ENCODE results near the gene YIPF3.
A peak's percentile ranks its signal among the peaks of the same experiment; 100 is the strongest.

The YIPF3 gene

GRCh38 chr6:43509142-43509983 is 7.4 kb downstream of the YIPF3 start:
- in situ Hi-C loops (cut with HindIII; ENCODE audit: low sequenced_read_pairs), result loop anchor here (10.0 kb wide), 1 partner anchor 185 kb away; no protein-coding TSS in a partner anchor
- no peak for TF ChIP-seq CTCF (IDR thresholded peaks at IDR 0.05; ENCODE audit: low read depth, low read length, missing control alignments)
- DNase-seq (ENCODE audit: low read depth), result no peak
- H3K4me3 ChIP-seq (ENCODE audit: low read depth, low read length), result peak overlapping the region; percentile 50

GRCh38 chr6:43508481-43509141 is 8.1 kb downstream of the YIPF3 start:
- H3K4me3 ChIP-seq (ENCODE audit: low read depth, low read length), result no peak overlapping the region
- no peak for DNase-seq (ENCODE audit: low read depth)
- in situ Hi-C loops (cut with HindIII; ENCODE audit: low sequenced_read_pairs), result loop anchor here (10.0 kb wide), 1 partner anchor 184 kb away; no protein-coding TSS in a partner anchor
- TF ChIP-seq CTCF (IDR thresholded peaks at IDR 0.05; ENCODE audit: low read depth, low read length, missing control alignments), result no peak

GRCh38 chr6:43506667-43507471 is 9.9 kb downstream of the YIPF3 start:
- in situ Hi-C loops (cut with HindIII; ENCODE audit: low sequenced_read_pairs), result loop anchor here (10.0 kb wide), 1 partner anchor 182 kb away; no protein-coding TSS in a partner anchor
- TF ChIP-seq CTCF (IDR thresholded peaks at IDR 0.05; ENCODE audit: low read depth, low read length, missing control alignments), result peak; percentile 97
- no peak overlapping the region for H3K4me3 ChIP-seq (ENCODE audit: low read depth, low read length)
- DNase-seq (ENCODE audit: low read depth), result peak; percentile 63

GRCh38 chr6:43506171-43506570 is 10.6 kb downstream of the YIPF3 start:
- DNase-seq (ENCODE audit: low read depth), result no peak
- in situ Hi-C loops (cut with HindIII; ENCODE audit: low sequenced_read_pairs), result loop anchor here (10.0 kb wide), 1 partner anchor 181 kb away; no protein-coding TSS in a partner anchor
- TF ChIP-seq CTCF (IDR thresholded peaks at IDR 0.05; ENCODE audit: low read depth, low read length, missing control alignments), result no peak

GRCh38 chr6:43505718-43506117 is 11.0 kb downstream of the YIPF3 start:
- no peak for DNase-seq (ENCODE audit: low read depth)
- no peak for TF ChIP-seq CTCF (IDR thresholded peaks at IDR 0.05; ENCODE audit: low read depth, low read length, missing control alignments)
- no peak overlapping the region for H3K4me3 ChIP-seq (ENCODE audit: low read depth, low read length)
- in situ Hi-C loops (cut with HindIII; ENCODE audit: low sequenced_read_pairs), result loop anchor here (10.0 kb wide), 1 partner anchor 181 kb away; no protein-coding TSS in a partner anchor

More at GRCh38 chr6:43506171-43506570, 10.6 kb downstream of the YIPF3 start:
- no peak overlapping the region for H3K4me3 ChIP-seq (ENCODE audit: low read depth, low read length)
